Suppressor macrophage (primary cell): ENCODE results near the gene MSH2.

Experiments used
- DNase-seq, 4 experiments: peaks; one replicate each; pipeline ENCODE4 v3.0.0-alpha.2; 2020 to 2022

The MSH2 gene

DNA sequence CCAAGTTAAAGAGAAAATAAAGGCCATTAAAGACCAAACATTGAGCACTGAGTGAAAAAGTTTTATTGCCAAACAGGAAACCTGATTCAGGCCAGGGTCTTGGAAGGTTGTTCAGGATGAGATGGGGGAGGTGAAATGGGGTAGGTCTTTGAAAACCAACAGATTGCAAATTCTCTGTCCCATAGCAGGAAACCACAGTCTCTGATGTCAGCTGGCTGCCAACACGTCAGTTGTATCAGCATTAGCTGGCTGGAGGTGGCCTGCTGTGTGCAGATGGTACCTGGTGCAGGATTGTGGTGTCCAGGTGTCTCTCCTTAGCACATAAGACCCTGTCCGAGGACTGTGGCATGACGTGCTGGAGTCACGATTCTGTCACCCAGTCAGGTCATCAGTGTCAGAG lies 106.3 kb downstream of the MSH2 start:
- no peak for DNase-seq

DNA sequence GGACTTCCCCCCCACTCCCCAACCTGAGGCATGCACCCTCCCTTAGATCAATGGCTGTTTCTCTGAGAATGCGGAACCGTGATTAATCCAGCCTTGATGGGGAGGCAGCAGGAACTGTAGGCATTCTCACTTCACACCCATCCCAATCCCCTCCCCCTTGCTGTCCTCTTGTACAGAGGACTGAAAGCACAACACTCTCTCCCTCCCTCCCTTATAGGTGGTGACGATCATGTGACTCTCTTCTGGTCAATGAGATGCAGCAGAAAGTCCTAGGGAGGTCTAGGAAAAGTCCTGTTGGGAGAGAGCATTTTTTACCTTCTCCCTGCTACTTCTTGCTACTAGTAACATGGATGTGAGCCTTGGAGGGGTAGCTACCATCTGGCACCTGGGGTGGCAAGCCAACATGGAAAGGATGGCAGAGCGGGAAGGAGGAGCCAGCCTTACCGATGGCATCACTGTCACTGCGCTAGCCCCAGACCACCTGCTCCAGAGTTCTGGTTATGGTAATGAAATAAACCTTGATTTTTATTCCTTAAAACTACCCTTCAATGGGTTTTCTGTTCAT lies 106.9 kb downstream of the MSH2 start:
- DNase-seq, result no peak

DNA sequence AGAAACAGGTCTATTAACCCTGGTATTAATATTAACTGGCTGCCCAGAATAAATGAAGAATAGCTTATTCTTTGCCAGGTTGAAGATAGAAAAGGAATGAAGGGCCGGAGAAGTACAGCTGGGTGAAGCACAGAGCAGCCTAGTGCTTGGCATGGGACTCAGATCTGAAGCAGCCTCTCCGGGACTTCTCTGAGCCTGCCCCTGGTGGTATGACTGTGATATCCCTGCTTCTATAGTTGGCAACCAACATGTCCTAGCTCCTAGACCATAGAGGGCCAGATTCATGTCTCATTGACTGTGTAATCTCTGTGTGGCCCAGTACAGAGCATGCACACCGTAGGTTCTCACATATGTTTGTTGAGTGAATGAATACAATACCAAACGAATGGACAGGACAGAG lies 107.8 kb downstream of the MSH2 start:
- no peak for DNase-seq

DNA sequence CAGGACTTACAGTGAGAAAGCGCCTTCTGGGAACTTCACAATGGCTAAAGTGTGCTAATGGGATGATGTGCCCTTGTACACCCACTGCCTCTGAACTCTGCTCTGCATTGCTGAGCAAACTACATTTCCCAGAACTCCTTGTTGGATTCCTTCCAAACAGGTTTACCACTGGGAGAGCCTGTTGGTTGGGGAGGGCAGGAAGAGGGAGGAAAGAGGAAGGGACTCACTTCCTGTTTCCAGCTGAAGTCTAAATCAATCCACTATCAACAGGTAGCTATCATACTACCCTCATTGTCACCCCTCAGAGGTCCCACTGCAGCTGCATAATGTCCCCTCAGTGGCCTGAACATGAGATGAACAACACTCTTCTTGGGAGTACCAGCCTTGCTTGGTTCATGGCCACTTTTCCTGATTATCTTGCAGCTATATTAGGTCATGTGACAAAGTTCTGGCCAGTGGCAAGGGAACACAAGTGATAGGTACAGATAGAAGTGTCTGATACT lies 109.7 kb downstream of the MSH2 start:
- peak in 2 of 4 experiments; percentile 14 to 20 for DNase-seq

DNA sequence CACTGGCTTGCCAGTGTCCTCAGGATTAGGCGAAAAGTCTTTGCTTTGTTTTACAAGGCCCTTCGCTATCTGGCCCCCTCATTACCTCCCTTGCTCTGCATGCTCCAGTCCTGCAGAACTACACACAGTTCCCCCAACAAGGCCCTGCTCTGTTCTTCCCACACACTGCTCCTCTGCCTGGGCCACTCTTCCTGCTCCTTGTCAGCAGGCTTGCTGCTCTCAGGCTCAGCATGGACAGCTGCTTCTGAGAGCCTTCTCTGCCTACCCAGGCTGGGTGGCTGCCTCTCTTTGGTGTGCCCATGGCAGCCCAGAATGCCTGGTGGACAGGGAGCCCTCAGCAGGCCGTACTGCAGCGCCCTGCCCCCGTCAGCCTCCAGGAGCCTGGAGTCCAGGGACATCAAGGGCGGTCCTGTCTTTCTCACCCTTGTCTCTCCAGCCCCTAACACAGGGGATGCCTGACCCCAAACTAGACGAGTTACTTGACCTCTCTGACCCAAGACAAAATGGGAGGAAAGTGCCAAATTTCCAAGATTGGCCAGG lies 111.1 kb downstream of the MSH2 start:
- DNase-seq, result no peak

DNA sequence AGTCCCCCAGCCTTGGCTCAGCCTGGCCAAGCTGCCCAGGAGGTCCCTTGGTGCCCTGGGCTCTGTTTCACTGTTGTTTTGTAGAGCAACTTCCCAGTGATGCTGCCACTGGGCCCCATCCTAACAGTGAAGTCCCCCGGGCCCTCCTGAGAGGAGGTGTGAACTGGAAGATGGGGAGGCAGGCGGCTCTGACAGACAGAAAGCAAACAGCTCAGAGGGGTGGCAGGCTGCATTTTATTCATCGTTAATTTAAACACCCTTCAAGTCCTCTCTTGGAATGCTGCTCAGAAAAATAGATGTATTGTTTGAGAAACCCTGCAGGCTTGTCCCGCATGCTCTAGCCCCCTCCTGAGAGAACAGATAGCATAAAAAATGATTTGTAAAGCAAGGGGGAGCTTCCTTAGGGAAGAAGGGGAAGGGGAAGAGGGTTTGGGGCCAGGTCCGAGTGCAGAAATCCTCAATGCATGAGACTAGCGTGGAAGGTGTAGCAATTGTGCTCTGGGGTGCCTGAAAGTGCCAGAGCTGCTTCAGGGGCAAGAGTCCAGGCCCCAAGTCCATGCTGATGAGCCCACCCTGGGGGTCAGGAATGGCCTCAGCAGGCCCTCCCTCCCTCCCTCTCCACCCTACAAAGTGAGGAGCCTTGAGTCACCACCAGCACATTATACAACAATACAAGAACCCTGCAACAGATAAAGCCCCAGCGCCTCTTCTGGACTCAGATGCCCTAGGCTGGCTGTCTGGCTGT lies 113.6 kb downstream of the MSH2 start:
- DNase-seq, result no peak

DNA sequence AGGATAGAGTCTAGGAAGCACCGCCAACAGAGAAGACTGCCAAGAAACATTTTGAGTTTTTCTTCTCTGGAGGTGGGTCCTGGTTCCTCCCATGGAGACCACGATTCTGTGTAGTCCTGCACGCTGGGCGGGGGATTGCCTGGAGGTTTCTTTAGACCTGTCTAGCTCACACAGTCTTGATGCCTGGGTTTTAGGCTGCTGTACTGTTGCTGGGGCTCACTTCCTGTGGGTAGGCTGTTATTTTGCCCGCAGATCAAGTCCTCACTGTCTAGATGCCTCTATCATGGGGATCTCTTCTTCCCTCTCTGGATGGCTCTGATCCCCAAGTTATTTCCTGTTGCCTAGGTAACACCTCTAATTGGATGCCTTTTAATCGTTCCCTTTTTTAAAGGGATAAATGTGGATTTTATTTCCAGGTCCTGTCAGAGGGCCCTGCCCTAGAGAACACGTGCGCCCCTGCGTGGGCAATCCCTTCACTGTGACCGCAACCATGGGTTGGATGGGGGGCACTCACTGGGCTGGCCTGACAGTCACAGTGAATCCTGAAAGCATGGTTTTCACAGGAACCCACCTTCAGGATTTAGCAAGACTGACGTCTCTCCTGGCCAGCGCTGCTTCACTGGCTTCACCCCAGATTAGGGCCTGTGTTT lies 115.7 kb downstream of the MSH2 start:
- DNase-seq, result no peak

DNA sequence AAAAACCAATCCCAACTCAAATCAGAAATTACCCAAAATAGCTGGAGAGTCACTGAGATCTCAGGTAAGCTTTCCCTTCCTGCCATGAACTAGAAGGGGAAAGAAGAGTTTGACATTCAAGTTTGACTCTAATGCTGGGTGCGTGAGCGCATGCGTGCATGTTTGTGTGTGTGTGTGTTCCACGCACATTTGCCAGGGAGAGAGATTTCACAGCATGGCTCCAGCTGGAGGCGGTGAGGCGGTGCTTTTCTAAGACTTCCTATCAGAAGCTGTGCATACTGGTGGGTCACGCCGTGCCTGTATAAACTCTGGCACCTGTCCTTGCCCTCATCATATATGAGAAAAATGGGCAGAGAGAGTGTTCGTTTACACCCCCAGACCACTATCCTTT lies 116.2 kb downstream of the MSH2 start:
- no peak for DNase-seq

DNA sequence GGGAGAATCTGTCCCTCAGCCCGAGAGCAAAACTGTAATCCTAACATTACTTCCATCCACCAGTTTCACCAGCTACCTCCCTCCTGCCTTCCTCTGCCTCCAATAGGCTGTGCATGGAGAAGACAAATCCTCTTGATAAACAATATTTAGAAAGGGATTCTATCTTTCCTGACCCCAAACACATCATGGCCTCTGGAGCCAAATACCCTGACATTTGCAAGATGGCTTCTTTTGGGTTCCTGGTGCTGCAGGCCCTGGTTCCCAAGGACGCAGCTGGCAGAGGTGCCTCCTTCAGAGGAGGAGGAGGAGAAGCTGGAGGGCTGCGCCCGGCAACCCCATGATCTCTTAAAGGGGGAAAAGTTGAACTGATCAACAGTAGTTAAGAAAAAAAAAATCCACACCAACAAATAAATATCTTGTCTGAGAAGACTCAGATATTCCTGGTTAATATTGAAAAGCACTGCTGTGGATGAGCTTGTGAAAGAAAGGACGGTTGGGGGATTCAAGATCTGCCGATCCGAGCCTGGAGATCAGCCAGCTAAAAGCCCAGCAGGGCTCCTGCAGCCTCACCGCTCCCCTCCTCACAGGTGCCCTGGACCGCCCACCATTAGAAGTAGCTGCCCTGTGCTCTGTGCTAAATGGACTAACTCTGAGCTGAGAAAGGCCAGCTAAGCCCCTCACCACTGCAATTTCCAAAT lies 116.8 kb downstream of the MSH2 start:
- no peak for DNase-seq

DNA sequence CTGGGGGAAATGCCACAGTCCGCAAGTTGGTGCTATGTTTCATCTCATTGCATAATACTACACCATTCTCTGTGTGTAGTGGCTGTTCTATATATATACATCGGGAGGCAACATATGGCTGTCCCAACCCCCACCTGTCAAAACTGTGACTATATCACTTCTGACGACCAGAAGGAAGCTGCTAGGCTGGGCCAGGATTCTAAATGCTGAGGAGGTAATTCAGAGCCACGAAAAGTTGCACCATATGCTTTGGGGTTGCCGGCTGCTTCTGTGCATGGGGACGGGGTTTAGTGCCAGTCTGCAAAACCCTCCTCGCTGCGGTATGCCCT lies 117.3 kb downstream of the MSH2 start:
- DNase-seq, result peak; percentile 13 to 41 (median 35)

DNA sequence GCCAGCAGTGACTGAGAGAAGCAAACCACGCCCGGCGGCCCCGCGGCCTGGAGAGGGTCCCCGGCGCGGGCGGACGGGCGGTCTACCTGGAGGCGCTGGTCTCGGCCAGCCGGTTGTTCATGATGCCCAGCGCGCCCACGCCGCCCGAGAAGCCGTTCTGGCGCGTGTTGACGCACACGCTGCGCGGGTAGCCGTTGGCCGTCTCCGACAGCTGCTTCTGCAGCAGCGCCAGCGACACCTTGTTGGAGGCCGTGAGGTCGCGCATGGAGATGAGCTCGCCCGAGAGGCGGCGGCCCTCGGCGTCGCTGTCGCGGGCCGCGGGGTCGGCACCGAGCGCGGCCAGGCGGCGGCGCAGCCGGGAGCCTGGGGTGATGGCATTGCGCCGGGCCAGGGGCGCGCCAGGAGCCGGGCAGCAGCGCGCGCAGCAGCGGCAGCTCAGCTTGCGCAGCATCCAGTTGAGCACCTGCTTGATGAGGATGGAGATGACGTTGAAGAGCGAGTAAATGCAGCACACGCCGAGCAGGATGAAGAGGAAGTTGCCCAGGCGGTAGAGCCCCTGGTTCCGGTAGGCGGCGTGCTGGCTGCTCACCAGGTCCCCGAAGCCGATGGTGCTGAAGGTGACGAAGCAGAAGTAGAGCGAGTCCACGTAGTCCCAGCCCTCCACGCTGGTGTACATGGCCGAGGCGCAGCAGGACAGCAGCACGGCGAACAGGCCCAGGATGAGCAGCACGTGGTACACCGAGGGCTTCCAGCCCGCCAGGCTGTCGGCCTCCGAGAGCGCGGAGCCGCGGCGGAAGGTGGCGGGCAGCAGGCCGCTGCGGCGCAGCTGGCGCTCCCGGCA lies 118.1 kb downstream of the MSH2 start:
- DNase-seq, result peak; percentile 52 to 72 (median 63)

DNA sequence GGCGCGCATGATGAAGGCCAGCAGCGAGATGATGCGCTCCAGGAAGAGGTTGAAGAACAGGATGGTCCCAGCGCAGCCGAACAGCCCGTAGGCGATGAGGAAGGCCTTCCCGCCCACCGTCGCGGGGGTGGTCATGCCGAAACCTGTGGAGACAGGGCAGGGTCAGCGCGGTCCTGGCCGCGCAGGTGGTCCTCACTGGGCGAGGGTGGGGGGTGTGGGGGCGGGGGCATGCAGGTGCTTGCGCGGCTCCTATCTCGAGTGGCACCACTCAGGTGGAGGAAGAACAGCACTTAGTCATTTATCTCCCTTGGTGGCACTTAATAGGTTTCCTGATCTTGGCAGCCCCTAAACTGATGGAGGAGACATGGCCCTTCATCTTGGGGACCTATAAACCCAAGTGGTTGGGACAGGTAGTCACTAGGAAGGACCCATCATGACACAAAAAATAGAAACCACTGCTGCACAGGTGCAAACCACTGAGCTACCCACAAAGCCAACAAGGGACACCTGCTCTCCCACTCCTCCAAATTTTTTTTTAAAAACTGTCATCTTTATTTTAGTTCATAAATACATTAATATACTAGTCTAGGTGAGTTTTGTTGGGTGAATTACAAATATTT lies 118.8 kb downstream of the MSH2 start:
- no peak for DNase-seq

DNA sequence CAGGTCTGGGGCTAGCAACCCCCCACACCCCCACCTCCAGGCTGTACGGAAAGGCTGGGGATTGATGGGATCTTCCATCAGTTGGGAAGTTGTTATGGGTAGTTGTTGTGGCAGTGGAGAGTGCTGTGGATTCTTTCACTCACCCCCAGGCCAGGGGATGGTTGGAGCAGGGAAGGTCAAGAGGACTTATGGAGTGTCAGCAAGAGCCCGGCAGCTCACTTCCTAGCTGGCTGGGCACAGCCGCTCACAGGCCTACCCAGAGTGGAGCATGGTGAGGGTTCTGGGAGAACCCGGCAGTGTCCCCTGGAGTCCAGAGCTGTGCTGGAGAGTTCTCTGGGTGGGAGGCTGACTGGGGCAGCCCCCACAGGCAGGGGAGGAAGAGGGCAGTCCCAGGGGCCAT lies 122.2 kb downstream of the MSH2 start:
- no peak for DNase-seq

DNA sequence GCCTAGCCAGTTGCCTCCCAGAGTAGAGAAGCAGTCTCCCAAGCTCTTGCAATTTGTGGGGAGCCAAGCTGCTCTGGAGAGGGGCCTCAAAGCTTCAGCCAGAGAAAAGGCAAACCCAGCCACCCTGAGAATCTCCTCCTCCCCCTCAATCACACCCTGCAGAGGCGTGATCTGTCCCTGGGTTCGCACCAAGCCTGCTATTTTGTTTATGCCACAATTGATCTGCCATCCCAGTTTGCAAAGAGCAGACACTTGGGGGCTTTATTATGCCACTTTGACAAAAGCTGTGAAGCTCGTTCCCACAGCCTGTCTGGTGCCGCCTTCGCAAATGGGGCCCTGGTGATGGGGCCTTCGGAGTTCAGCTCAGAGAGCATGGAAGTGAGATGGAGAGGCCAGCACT lies 125.5 kb downstream of the MSH2 start:
- no peak for DNase-seq

DNA sequence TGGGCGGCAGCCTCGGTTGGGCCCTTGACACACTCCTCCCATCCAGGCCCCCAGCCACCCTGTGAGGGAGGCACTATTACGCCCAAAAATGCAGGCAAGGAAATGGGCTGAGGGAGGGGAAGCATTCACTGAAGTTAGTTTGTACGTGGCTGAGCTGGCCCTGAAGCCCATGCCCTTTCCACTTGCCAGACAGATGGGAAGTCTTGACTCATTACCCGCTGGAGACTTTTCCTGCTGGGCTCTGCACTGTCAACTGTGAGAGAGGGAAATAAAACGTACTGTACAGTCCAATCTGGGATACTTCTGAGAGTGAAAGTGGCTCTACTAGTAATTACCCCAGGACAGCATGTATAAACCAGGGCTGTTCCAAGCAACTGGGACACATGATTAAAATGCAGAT lies 125.9 kb downstream of the MSH2 start:
- no peak for DNase-seq

DNA sequence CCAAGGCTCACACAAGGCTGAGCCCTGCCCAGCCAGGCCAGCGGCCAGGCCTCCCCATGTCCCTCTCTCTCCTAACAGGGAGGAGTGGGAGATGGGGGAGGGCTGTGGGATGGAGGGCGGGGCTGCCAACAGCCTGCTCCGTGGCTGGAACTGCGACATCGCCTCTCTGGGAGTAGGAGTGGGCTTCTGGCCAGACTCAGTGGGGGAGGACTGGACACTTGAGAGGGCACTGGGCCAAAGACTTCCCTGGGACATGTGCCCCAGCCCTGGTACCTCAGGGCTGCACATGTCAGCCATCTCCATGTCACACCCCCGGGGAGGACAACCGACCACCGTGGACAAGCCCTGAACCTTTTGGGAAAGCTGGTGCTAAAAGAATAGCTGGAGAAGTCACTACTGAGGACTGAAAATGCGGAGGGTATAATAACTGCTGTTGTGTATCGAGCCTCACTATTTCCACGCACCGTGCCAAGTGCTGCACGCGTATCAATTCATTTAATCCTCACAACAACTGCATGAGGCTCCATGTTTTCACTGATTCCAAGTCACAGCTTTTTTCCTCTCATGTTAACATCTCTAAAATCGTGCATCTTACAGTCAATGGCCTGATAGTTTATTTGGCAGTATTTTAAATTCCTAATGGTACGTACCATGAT lies 127.3 kb downstream of the MSH2 start:
- no peak for DNase-seq

DNA sequence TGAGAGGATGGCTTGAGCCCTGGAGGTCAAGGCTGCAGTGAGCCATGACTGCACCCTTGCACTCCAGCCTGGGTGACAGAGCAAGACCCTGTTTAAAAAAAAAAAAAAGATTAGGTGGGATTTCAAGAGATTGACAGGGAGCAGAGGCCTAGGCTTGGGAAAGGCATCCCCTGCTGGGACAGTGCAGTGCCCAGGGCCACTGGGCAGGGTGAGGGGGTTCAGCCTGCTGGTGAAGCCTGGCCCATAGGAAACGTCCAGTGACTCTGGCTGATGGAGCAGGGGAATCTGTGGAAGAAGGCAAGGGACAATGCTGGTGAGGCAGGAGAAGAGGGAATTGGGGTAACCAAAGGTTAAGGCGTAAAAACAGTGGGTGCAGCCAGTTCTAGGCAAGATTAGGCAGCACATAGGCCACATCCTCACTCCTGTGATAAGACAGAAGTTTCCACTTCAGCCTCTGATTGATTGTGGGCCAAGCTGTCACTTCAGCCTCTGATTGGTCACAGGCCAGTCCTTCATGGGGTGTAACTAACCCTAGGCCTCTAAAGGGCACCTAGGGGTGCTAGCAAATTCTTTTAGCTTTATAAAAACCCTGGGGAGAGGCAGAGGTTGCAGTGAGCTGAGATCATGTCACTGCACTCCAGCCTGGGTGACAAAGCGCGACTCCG lies 128.6 kb downstream of the MSH2 start:
- no peak for DNase-seq
